Islet precursor cell (in vitro differentiated cells): ENCODE data around the gene TIE1.
A peak's percentile ranks its signal among the peaks of the same experiment; 100 is the strongest.

ENCODE experiments used
- DNase-seq: peaks from one replicate; pipeline ENCODE4 v3.0.0-alpha.2; 2018

TIE1 gene

GRCh38 chr1:43340559-43340958, 39.8 kb downstream of the TIE1 start:
- DNase-seq = no peak

- DNase-seq = no peak
These were observed 43.6 kb downstream of the TIE1 start for GRCh38 chr1:43344267-43344850.

- no peak for DNase-seq
These were observed 44.3 kb downstream of the TIE1 start for GRCh38 chr1:43345120-43345519.

- DNase-seq = no peak
These were observed 45.9 kb downstream of the TIE1 start for GRCh38 chr1:43346636-43347035.

GRCh38 chr1:43348343-43348808, 47.6 kb downstream of the TIE1 start:
- DNase-seq = no peak

GRCh38 chr1:43348809-43349593, 48.2 kb downstream of the TIE1 start:
- peak; percentile 98 for DNase-seq

GRCh38 chr1:43349594-43350306, 49.0 kb downstream of the TIE1 start:
- DNase-seq = no peak

GRCh38 chr1:43350976-43351375, 50.2 kb downstream of the TIE1 start:
- no peak for DNase-seq

- DNase-seq = no peak
These were observed 50.9 kb downstream of the TIE1 start for GRCh38 chr1:43351421-43352350.

GRCh38 chr1:43352351-43352705, 51.5 kb downstream of the TIE1 start:
- no peak for DNase-seq

- no peak for DNase-seq
These were observed 52.1 kb downstream of the TIE1 start for GRCh38 chr1:43352881-43353280.

GRCh38 chr1:43354471-43354870, 53.7 kb downstream of the TIE1 start:
- DNase-seq = no peak

GRCh38 chr1:43354936-43355335, 54.2 kb downstream of the TIE1 start:
- no peak for DNase-seq

GRCh38 chr1:43357251-43357650, 56.5 kb downstream of the TIE1 start:
- DNase-seq = no peak

- DNase-seq = peak; percentile 69
These were observed 57.5 kb downstream of the TIE1 start for GRCh38 chr1:43358121-43358745.

GRCh38 chr1:43358746-43359693, 58.2 kb downstream of the TIE1 start, which contains the start of gene CDC20:
Gene CDC20 (plus strand): TSS chr1:43358981. CDS start chr1:43359216, 235 bp downstream.
- peak; percentile 100 for DNase-seq

GRCh38 chr1:43359696-43360095, 58.9 kb downstream of the TIE1 start:
- no peak for DNase-seq

- no peak for DNase-seq
These were observed 59.8 kb downstream of the TIE1 start for GRCh38 chr1:43360616-43361015.

- DNase-seq = no peak
These were observed 62.6 kb downstream of the TIE1 start for GRCh38 chr1:43363283-43363934.

GRCh38 chr1:43363935-43364525, 63.2 kb downstream of the TIE1 start:
- no peak for DNase-seq
